HG03045 (cell line): ENCODE measurements around the gene CCNB3.
"Not testable (repeated sequence)": the region's sequence is repeated elsewhere in the genome, so short reads cannot be mapped to it uniquely, and the experiment has no call there.

Source experiments
- ATAC-seq: cut with Tn5 transposase; IDR thresholded peaks from one replicate; pipeline ENCODE4 v1.9.1; 2021; ENCODE audit warnings: mild to moderate bottlenecking, moderate library complexity; ENCODE audit not compliant: unreplicated experiment

The CCNB3 gene

GRCh38 chrX:50204364-50204899 lies at the start of gene CCNB3:
CCNB3 (plus strand) TSS chrX:50204765; CDS start chrX:50285164, 80,399 bp downstream.
- peak; percentile 97 for ATAC-seq

GRCh38 chrX:50157545-50158135 lies 46.9 kb upstream of the CCNB3 start:
- ATAC-seq, result no peak

- no peak for ATAC-seq
Observed at GRCh38 chrX:50158593-50158992, 46.0 kb upstream of the CCNB3 start.

- ATAC-seq, result no peak
Observed at GRCh38 chrX:50161127-50161526, 43.4 kb upstream of the CCNB3 start.

- ATAC-seq, result no peak
Observed at GRCh38 chrX:50165727-50166126, 38.8 kb upstream of the CCNB3 start.

- ATAC-seq, result no peak
Observed at GRCh38 chrX:50167366-50167765, 37.2 kb upstream of the CCNB3 start.

GRCh38 chrX:50168241-50168687 lies 36.3 kb upstream of the CCNB3 start:
- ATAC-seq, result no peak

- ATAC-seq, result no peak
Observed at GRCh38 chrX:50169717-50170116, 34.8 kb upstream of the CCNB3 start.

GRCh38 chrX:50180073-50180940 lies 24.3 kb upstream of the CCNB3 start:
- ATAC-seq, result no peak

- no peak for ATAC-seq
Observed at GRCh38 chrX:50183891-50184290, 20.7 kb upstream of the CCNB3 start.

- no peak for ATAC-seq
Observed at GRCh38 chrX:50188859-50189600, 15.5 kb upstream of the CCNB3 start.

GRCh38 chrX:50198348-50198747 lies 6.2 kb upstream of the CCNB3 start:
- no peak for ATAC-seq

- ATAC-seq, result no peak
Observed at GRCh38 chrX:50200907-50201306, 3.7 kb upstream of the CCNB3 start, which contains the start of gene AKAP4. AKAP4 (minus strand) TSS chrX:50201007; CDS start chrX:50200889, 118 bp downstream.

- no peak for ATAC-seq
Observed at GRCh38 chrX:50202539-50202938, 2.0 kb upstream of the CCNB3 start.

- ATAC-seq, result no peak
Observed at GRCh38 chrX:50206753-50207152, 2.2 kb downstream of the CCNB3 start.

- no peak for ATAC-seq
Observed at GRCh38 chrX:50211510-50211909, 6.9 kb downstream of the CCNB3 start.

GRCh38 chrX:50281253-50281652 lies 76.7 kb downstream of the CCNB3 start:
- no peak for ATAC-seq

GRCh38 chrX:50327235-50327634 lies 122.7 kb downstream of the CCNB3 start:
- no peak for ATAC-seq

GRCh38 chrX:50332668-50333067 lies 128.1 kb downstream of the CCNB3 start:
- ATAC-seq, result not testable (repeated sequence)

- ATAC-seq, result no peak
Observed at GRCh38 chrX:50333308-50333707, 128.7 kb downstream of the CCNB3 start.

- ATAC-seq, result no peak
Observed at GRCh38 chrX:50343917-50344316, 139.4 kb downstream of the CCNB3 start.
